ENCODE results near the gene BIRC2.

The BIRC2 gene

DNA sequence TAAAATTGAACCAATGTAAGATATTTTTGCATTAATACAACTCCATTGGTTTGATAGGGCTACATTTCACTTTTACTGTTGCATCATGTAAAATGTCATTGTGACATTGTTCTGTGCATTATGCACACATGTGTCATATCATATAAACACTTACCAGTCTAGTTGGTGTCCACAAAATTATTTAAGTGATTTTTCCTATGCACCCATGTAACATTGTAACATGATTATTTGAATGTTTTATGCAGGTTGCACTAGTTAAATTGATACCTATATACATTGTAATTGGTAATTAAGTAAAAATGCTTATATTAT is 39.3 kb upstream of the BIRC2 start:
- H3K27me3 ChIP-seq (ENCODE audit: control insufficient read depth, low read length) = no peaks in the 10 kb centered on the region
- H3K79me2 ChIP-seq (ENCODE audit: control insufficient read depth, low read length) = no peaks in the 10 kb centered on the region
- peaks cover 27% of the 10 kb centered on the region for H3K4me1 ChIP-seq (ENCODE audit: control insufficient read depth, low read length)
- H3K36me3 ChIP-seq (ENCODE audit: control insufficient read depth, low read length) = no peaks in the 10 kb centered on the region
- H3K9me3 ChIP-seq (ENCODE audit: control insufficient read depth, insufficient read depth, low read length) = no peaks in the 10 kb centered on the region
- H3K4me2 ChIP-seq (ENCODE audit: low read length) = no peak overlapping the region
- H3F3A ChIP-seq (ENCODE audit: control insufficient read depth, insufficient read depth) = no peaks in the 10 kb centered on the region
- no peaks in the 10 kb centered on the region for H3K9me2 ChIP-seq (replicated peaks; ENCODE audit: control insufficient read depth, low read length)
- TF ChIP-seq, protein P1, sequence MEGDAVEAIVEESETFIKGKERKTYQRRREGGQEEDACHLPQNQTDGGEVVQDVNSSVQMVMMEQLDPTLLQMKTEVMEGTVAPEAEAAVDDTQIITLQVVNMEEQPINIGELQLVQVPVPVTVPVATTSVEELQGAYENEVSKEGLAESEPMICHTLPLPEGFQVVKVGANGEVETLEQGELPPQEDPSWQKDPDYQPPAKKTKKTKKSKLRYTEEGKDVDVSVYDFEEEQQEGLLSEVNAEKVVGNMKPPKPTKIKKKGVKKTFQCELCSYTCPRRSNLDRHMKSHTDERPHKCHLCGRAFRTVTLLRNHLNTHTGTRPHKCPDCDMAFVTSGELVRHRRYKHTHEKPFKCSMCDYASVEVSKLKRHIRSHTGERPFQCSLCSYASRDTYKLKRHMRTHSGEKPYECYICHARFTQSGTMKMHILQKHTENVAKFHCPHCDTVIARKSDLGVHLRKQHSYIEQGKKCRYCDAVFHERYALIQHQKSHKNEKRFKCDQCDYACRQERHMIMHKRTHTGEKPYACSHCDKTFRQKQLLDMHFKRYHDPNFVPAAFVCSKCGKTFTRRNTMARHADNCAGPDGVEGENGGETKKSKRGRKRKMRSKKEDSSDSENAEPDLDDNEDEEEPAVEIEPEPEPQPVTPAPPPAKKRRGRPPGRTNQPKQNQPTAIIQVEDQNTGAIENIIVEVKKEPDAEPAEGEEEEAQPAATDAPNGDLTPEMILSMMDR (IDR thresholded peaks at IDR 0.05; ENCODE audit: low read depth, low read length, poor library complexity, severe bottlenecking) = no peak
- no peak for TF ChIP-seq EZH2phosphoT487 (IDR thresholded peaks at IDR 0.05; ENCODE audit: borderline replicate concordance, low read length)
- H3K4me3 ChIP-seq (ENCODE audit: low read length) = no peak overlapping the region
- H3K27ac ChIP-seq (ENCODE audit: low read depth, low read length) = no peak overlapping the region
- no peaks in the 10 kb centered on the region for H4K20me1 ChIP-seq (ENCODE audit: control insufficient read depth, insufficient read depth, low read depth, low read length)

DNA sequence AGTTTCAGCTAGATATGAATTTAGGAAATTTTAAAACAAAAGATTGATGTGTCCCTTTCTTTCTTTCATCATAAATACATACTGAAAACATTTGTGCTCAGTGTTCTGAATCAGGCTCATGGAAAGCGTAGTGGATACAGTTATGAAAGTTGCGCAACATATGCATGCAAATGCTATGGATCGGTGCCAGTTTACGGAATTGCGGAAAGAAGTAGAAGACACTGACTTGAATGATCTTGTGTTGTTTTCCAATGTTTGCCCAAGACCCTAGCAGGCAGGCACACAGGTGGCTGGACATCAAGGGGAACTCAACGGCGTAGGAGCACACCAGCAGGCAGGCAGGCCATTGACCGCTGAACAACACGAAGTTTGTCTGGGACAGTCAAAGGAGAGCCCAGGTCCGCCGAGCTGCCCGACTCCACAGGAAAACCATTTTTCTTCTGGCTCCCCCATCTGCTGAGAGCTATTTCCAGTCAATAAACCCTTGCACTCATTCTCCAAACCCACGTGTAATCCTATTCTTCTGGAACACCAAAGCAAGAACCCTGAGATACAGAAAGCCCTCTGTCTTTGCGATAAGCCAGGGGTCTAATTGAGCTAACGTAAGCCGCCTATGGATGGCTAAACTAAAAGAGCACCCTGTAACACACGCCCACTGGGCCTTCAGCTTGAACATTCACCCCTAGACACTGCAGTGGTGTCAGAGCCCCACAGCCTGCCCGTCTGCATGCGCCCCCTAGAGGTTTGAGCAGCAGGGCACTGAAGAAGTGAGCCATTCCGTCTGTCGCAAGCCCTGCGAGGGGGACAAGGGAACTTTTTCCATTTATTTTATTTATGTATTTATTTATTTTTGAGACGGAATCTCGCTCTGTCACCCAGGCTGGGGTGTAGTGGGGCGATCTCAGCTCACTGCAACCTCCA is 37.1 kb upstream of the BIRC2 start:
- no peaks in the 10 kb centered on the region for H3K36me3 ChIP-seq (ENCODE audit: control insufficient read depth, low read length)
- no peaks in the 10 kb centered on the region for H3K9me3 ChIP-seq (ENCODE audit: control insufficient read depth, insufficient read depth, low read length)
- H3K4me2 ChIP-seq (ENCODE audit: low read length) = no peak overlapping the region
- no peaks in the 10 kb centered on the region for H3K9me2 ChIP-seq (replicated peaks; ENCODE audit: control insufficient read depth, low read length)
- H3K4me3 ChIP-seq (ENCODE audit: low read length) = no peak overlapping the region
- no peaks in the 10 kb centered on the region for H4K20me1 ChIP-seq (ENCODE audit: control insufficient read depth, insufficient read depth, low read depth, low read length)
- 0 out of 2 replicates have a peak, but pooled peaks cover under 1% of the 10 kb centered on the region for H3F3A ChIP-seq (ENCODE audit: control insufficient read depth, insufficient read depth)
- peaks cover 46% of the 10 kb centered on the region for H3K4me1 ChIP-seq (ENCODE audit: control insufficient read depth, low read length)
- H3K27ac ChIP-seq (ENCODE audit: low read depth, low read length) = no peak overlapping the region
- H3K79me2 ChIP-seq (ENCODE audit: control insufficient read depth, low read length) = no peaks in the 10 kb centered on the region
- TF ChIP-seq EZH2phosphoT487 (IDR thresholded peaks at IDR 0.05; ENCODE audit: borderline replicate concordance, low read length) = no peak
- TF ChIP-seq, protein P1 (IDR thresholded peaks at IDR 0.05; ENCODE audit: low read depth, low read length, poor library complexity, severe bottlenecking) = peak; percentile 53
- no peaks in the 10 kb centered on the region for H3K27me3 ChIP-seq (ENCODE audit: control insufficient read depth, low read length)

GRCh38 chr11:102312667-102313066 is 34.3 kb upstream of the BIRC2 start:
- no peaks in the 10 kb centered on the region for H3K9me2 ChIP-seq (replicated peaks; ENCODE audit: control insufficient read depth, low read length)
- H3K36me3 ChIP-seq (ENCODE audit: control insufficient read depth, low read length) = no peaks in the 10 kb centered on the region
- H3K79me2 ChIP-seq (ENCODE audit: control insufficient read depth, low read length) = no peaks in the 10 kb centered on the region
- peaks cover 14% of the 10 kb centered on the region for H3F3A ChIP-seq (ENCODE audit: control insufficient read depth, insufficient read depth)
- no peaks in the 10 kb centered on the region for H3K27me3 ChIP-seq (ENCODE audit: control insufficient read depth, low read length)
- TF ChIP-seq, protein P1 (IDR thresholded peaks at IDR 0.05; ENCODE audit: low read depth, low read length, poor library complexity, severe bottlenecking) = no peak
- no peak for TF ChIP-seq EZH2phosphoT487 (IDR thresholded peaks at IDR 0.05; ENCODE audit: borderline replicate concordance, low read length)
- no peaks in the 10 kb centered on the region for H3K9me3 ChIP-seq (ENCODE audit: control insufficient read depth, insufficient read depth, low read length)
- peak overlapping the region; percentile 27; the same call in 1 of the 2 replicates for H3K4me2 ChIP-seq (ENCODE audit: low read length)
- peaks cover 49% of the 10 kb centered on the region for H3K4me1 ChIP-seq (ENCODE audit: control insufficient read depth, low read length)
- H3K27ac ChIP-seq (ENCODE audit: low read depth, low read length) = no peak overlapping the region
- no peaks in the 10 kb centered on the region for H4K20me1 ChIP-seq (ENCODE audit: control insufficient read depth, insufficient read depth, low read depth, low read length)
- H3K4me3 ChIP-seq (ENCODE audit: low read length) = no peak overlapping the region
